Osteoblast (primary cell): ENCODE measurements around the gene INTS12. TPM values are rescaled to one million over a fixed set of nuclear protein-coding genes. Genes with fewer than 3 reads are reported as not detected.

ENCODE experiments used
- DNase-seq: peaks from one replicate; pipeline ENCODE4 v3.0.0; 2011; ENCODE audit warnings: low spot score, mixed read lengths; ENCODE audit not compliant: insufficient read length; ENCODE audit errors: missing footprints
- H2AFZ ChIP-seq: 2 replicates; pipeline ENCODE4 v1.6.0; 2011; ENCODE audit warnings: mild to moderate bottlenecking, low read length
- H3K27ac ChIP-seq: 2 replicates; pipeline ENCODE4 v1.5.1; 2011; ENCODE audit warnings: mild to moderate bottlenecking, low read depth, low read length, moderate library complexity
- H3K27me3 ChIP-seq: 2 replicates; pipeline ENCODE4 v1.6.0; 2012; ENCODE audit warnings: mild to moderate bottlenecking, control low read depth, inconsistent platforms, low read length, moderate library complexity; ENCODE audit not compliant: insufficient read depth
- H3K36me3 ChIP-seq: 2 replicates; pipeline ENCODE4 v1.5.1; 2011; ENCODE audit warnings: mild to moderate bottlenecking, low read length, control low read depth, moderate library complexity; ENCODE audit not compliant: insufficient read depth
- H3K4me1 ChIP-seq: 2 replicates; pipeline ENCODE4 v1.5.1; 2011; ENCODE audit warnings: mild to moderate bottlenecking, low read length, control low read depth, moderate library complexity; ENCODE audit not compliant: insufficient read depth
- H3K4me2 ChIP-seq: 2 replicates; pipeline ENCODE4 v1.6.0; 2011; ENCODE audit warnings: mild to moderate bottlenecking, low read length; ENCODE audit not compliant: insufficient read depth
- H3K4me3 ChIP-seq: fragments of 200-600 bp; sonication (generic); 3 replicates; pipeline ENCODE4 v1.5.1; 2012; ENCODE audit warnings: mild to moderate bottlenecking, low read length, inconsistent platforms; ENCODE audit not compliant: insufficient read depth
- H3K79me2 ChIP-seq: 2 replicates; pipeline ENCODE4 v1.6.0; 2012; ENCODE audit warnings: mild to moderate bottlenecking, low read length, control low read depth, inconsistent platforms; ENCODE audit not compliant: insufficient read depth
- H3K9me3 ChIP-seq: 2 replicates; pipeline ENCODE4 v1.5.1; 2011; ENCODE audit warnings: low read depth, low read length, control low read depth
- H4K20me1 ChIP-seq: 2 replicates; pipeline ENCODE4 v1.6.0; 2012; ENCODE audit warnings: mild to moderate bottlenecking, low read length, control low read depth; ENCODE audit not compliant: insufficient read depth
- CTCF ChIP-seq: IDR thresholded peaks from 2 replicates; pipeline ENCODE4 v1.5.1; 2011; ENCODE audit warnings: mild to moderate bottlenecking, low read depth, low read length, moderate library complexity; ENCODE audit errors: extremely low read depth
- total RNA-seq: library from RNA; depleted of rRNA; stranded (reverse); fragments of >200 nt; gene quantifications from 2 replicates; pipeline ENCODE4 v1.2.3, GENCODE V29; 2012

Gene INTS12
- total RNA-seq, 1 donor: 14.8 TPM

- no peaks in the 10 kb centered on the region for H3K9me3 ChIP-seq
- no peaks in the 10 kb centered on the region for H3K27me3 ChIP-seq
- no peak for DNase-seq
- no peak overlapping the region for H3K4me3 ChIP-seq
- H3K4me2 ChIP-seq: no peak overlapping the region
- no peaks in the 10 kb centered on the region for H4K20me1 ChIP-seq
- H2AFZ ChIP-seq: no peak overlapping the region
- H3K79me2 ChIP-seq: no peaks in the 10 kb centered on the region
- no peak overlapping the region for H3K27ac ChIP-seq
- TF ChIP-seq CTCF: no peak
- peaks cover 21% of the 10 kb centered on the region for H3K36me3 ChIP-seq
- peaks cover 7% of the 10 kb centered on the region for H3K4me1 ChIP-seq
Measured at GRCh38 chr4:105683038-105683437, 25.5 kb downstream of the INTS12 start.

GRCh38 chr4:105679186-105679585, 29.3 kb downstream of the INTS12 start:
- no peak for TF ChIP-seq CTCF
- Histone ChIP-seq H3K36me3 (peaks cover 9% of the 10 kb centered on the region), H3K27me3 (no peaks in the 10 kb centered on the region), H3K4me2 (no peak overlapping the region), H3K4me3 (no peak overlapping the region), H3K27ac (no peak overlapping the region), H3K4me1 (peaks cover 7% of the 10 kb centered on the region), H3K9me3 (no peaks in the 10 kb centered on the region), H2AFZ (no peak overlapping the region), H4K20me1 (no peaks in the 10 kb centered on the region), H3K79me2 (no peaks in the 10 kb centered on the region)
- no peak for DNase-seq

GRCh38 chr4:105677709-105678108, 30.8 kb downstream of the INTS12 start:
- no peak overlapping the region for H3K27ac ChIP-seq

GRCh38 chr4:105674011-105674410, 34.5 kb downstream of the INTS12 start:
- Histone ChIP-seq H3K4me2 (no peak overlapping the region), H3K27ac (no peak overlapping the region), H3K36me3 (no peaks in the 10 kb centered on the region), H2AFZ (no peak overlapping the region), H3K79me2 (no peaks in the 10 kb centered on the region), H3K9me3 (no peaks in the 10 kb centered on the region), H3K4me3 (no peak overlapping the region), H3K27me3 (no peaks in the 10 kb centered on the region), H3K4me1 (peaks cover 2% of the 10 kb centered on the region), H4K20me1 (no peaks in the 10 kb centered on the region)
- TF ChIP-seq CTCF: no peak
- no peak for DNase-seq

More at GRCh38 chr4:105677709-105678108, 30.8 kb downstream of the INTS12 start:
- no peak overlapping the region for H2AFZ ChIP-seq
- H3K27me3 ChIP-seq: no peaks in the 10 kb centered on the region
- H4K20me1 ChIP-seq: no peaks in the 10 kb centered on the region
- H3K4me1 ChIP-seq: peaks cover 7% of the 10 kb centered on the region
- no peak for DNase-seq
- H3K4me2 ChIP-seq: no peak overlapping the region
- no peak for TF ChIP-seq CTCF
- H3K36me3 ChIP-seq: peaks cover under 1% of the 10 kb centered on the region
- H3K4me3 ChIP-seq: no peak overlapping the region
- H3K79me2 ChIP-seq: no peaks in the 10 kb centered on the region
- no peaks in the 10 kb centered on the region for H3K9me3 ChIP-seq
